ENCODE data around the gene FSTL4.

FSTL4 gene

DNA sequence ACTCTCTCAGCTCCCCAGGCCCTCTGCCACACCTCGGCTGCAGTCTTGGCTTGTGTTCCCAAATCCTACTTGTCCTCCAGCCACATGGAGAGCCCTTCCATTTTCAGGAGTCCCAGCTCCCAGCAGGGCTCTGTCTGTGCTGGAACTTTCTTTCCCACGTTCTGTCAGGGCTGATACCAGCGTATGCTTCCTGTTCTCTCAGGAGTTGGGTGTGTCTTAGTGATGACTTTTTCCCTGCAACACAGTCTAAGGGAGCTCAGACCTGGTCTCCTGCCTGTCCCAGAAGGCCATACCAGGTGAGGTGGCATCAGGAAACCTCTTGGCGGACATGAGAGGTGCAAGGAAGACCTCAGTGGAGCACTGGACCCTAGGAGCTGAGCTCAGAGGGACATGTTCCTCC lies 334.0 kb downstream of the FSTL4 start:
- no peak overlapping the region for H3K27ac Mint-ChIP-seq
- H3K4me3 Mint-ChIP-seq = no peak overlapping the region
- H3K36me3 Mint-ChIP-seq (ENCODE audit: low read depth) = no peaks in the 10 kb centered on the region
- H3K4me1 Mint-ChIP-seq = no peaks in the 10 kb centered on the region
- DNase-seq (no peak), ATAC-seq (no peak)
- no peaks in the 10 kb centered on the region for H3K9me3 Mint-ChIP-seq
- H3K27me3 Mint-ChIP-seq = no peaks in the 10 kb centered on the region

DNA sequence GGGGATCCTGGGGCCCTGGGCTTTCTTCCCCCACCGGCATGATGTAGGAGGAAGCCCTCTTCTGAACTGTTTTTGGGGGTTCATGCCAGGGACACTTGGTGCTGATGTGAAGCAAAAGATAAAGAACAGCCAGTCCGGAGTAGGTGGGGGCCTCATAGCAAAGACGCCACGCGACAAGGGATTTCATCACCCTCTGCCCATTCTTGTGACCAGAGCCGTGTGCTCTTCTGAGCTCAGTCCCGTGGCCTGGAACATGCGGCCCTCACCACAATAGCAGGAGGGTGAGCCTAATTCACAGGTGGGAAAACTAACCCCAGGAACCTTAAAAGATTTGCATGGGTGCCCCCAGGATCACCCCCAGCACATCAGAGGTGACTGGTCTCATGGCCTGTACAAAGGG lies 334.6 kb downstream of the FSTL4 start:
- no peak overlapping the region for H3K27ac Mint-ChIP-seq
- DNase-seq (no peak), ATAC-seq (no peak)
- H3K4me3 Mint-ChIP-seq = no peak overlapping the region
- H3K4me1 Mint-ChIP-seq = no peaks in the 10 kb centered on the region
- H3K27me3 Mint-ChIP-seq = no peaks in the 10 kb centered on the region
- no peaks in the 10 kb centered on the region for H3K9me3 Mint-ChIP-seq
- no peaks in the 10 kb centered on the region for H3K36me3 Mint-ChIP-seq (ENCODE audit: low read depth)

DNA sequence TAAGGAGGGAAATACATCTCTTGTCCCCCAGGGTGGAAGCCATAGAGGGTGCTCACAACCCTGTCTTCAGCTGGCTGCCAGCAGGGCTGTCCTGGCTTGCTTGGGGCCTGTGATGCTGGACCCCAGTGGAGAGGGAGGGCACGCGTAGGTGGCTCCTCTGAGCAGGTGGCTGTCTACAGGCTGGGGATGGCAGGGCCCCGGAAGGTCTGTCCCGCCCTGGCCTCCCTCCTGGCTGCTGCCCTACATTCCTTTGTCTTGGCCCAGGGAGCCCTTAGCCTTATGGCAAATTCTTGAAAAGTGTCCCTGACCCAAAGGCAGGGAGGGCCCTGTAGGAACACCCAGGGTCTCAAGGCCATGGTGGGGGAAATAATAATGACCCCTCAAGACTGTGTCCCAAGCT lies 336.2 kb downstream of the FSTL4 start:
- no peaks in the 10 kb centered on the region for H3K27me3 Mint-ChIP-seq
- no peak overlapping the region for H3K27ac Mint-ChIP-seq
- no peaks in the 10 kb centered on the region for H3K36me3 Mint-ChIP-seq (ENCODE audit: low read depth)
- H3K9me3 Mint-ChIP-seq = no peaks in the 10 kb centered on the region
- no peaks in the 10 kb centered on the region for H3K4me1 Mint-ChIP-seq
- H3K4me3 Mint-ChIP-seq = no peak overlapping the region
- DNase-seq = no peak
- ATAC-seq = no peak

DNA sequence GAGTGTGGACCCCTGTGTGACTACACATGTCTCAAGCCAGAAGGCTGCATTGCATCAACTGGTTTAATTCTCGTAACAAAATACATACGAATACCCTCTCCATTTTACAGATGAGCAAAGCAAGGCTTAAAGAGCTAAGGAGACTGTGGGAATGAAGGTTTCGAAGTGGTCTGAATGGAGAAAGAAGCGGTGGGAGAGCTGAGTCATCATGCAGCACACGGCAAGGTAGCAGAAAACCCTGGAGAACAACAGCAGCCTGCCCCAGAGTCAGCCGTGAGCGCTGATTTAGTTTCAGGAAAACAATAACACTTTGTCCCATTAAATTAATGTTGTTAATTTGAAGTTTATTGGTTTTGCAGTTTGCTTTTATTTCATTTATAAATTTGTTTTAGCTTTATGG lies 336.7 kb downstream of the FSTL4 start:
- ATAC-seq (no peak), DNase-seq (no peak)
- Mint-ChIP-seq H3K27ac (no peak overlapping the region), H3K36me3 (ENCODE audit: low read depth) (no peaks in the 10 kb centered on the region), H3K9me3 (no peaks in the 10 kb centered on the region), H3K4me3 (no peak overlapping the region), H3K27me3 (no peaks in the 10 kb centered on the region), H3K4me1 (no peaks in the 10 kb centered on the region)

DNA sequence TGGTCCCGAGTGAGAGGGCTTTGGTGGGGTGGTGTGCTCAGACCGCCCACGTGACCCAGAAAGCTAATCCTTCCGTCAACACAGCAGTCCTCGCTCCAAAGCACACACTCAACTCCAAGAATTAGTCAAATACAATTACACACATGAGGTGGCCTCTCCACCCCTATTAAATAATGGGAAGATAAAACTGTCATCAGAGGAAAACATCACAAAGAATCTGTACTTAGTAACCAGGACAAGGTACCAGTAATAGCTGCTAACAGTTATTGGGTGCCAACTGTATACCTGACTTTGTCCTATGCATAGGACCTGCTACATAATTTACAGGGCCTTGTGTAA lies 337.8 kb downstream of the FSTL4 start:
- H3K36me3 Mint-ChIP-seq (ENCODE audit: low read depth) = no peaks in the 10 kb centered on the region
- ATAC-seq = no peak
- DNase-seq = no peak
- no peaks in the 10 kb centered on the region for H3K9me3 Mint-ChIP-seq
- no peaks in the 10 kb centered on the region for H3K27me3 Mint-ChIP-seq
- no peak overlapping the region for H3K4me3 Mint-ChIP-seq
- no peaks in the 10 kb centered on the region for H3K4me1 Mint-ChIP-seq
- no peak overlapping the region for H3K27ac Mint-ChIP-seq

DNA sequence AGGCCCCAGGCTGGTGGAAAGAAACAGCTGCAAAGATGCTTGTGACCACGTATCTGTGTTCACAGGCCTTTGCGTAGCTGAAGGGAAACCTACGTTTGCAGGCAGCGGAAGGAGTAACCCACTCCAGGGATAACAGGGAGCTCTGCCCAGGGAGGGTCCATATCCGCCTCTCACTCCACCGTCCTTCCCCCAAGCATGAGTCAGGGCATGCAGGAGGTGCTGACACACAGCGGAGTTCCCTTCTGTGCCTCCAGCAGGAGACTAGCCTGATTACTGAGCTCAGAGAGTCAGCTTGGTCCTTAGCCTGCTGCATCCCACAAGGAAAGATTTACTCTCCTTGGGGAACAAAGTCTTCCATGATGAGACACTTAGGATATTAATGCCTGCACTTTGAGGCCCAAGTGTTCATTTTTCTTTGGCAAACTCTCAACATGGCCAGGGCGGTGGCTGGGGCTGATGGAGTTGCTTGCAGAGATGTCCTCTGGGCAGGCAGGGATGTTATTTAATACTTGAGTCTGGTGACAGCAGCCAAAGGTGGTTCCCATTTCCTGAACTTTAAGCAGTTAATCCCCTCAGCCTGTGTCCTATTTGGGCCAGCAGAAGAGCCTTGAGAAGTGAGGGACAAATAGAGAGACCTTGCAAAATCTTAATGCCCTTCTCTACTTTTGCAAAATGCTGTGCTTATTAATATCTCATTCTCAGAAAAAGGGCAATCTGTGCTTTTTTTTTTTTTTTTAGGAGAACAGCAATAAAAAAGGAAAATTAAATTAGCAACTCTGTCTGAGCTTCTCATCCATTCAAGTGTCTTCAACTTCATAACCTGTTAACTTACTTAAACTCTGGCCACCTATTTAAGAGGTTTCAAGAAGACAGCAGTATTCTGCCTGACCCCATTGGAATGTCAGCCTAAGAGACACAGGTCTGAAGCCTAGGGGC lies 338.4 kb downstream of the FSTL4 start:
- no peak for ATAC-seq
- Mint-ChIP-seq H3K27me3 (no peaks in the 10 kb centered on the region), H3K4me3 (no peak overlapping the region), H3K27ac (no peak overlapping the region), H3K36me3 (ENCODE audit: low read depth) (no peaks in the 10 kb centered on the region), H3K4me1 (no peaks in the 10 kb centered on the region), H3K9me3 (no peaks in the 10 kb centered on the region)
- DNase-seq = no peak

DNA sequence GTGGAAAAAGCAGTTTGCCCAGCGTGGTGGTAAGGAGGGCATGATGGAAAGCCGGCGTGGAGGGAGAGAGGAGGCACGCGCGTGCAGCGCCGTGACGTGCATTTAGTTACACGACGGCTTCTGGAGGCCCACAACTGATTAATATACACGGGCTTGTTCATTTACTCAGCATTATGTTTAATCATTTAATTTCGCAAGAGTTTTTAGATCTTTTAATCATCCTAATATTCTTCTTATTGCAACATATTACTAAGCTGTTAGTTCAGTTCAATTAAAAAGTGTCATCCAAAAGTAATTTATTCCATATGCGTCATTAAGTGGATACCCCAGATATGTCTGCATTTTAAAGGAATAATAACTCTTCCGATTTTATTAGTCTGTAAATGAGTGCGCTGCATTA lies 340.0 kb downstream of the FSTL4 start:
- no peaks in the 10 kb centered on the region for H3K4me1 Mint-ChIP-seq
- H3K4me3 Mint-ChIP-seq = no peak overlapping the region
- no peak overlapping the region for H3K27ac Mint-ChIP-seq
- DNase-seq = no peak
- H3K9me3 Mint-ChIP-seq = no peaks in the 10 kb centered on the region
- no peaks in the 10 kb centered on the region for H3K27me3 Mint-ChIP-seq
- no peak for ATAC-seq
- no peaks in the 10 kb centered on the region for H3K36me3 Mint-ChIP-seq (ENCODE audit: low read depth)

DNA sequence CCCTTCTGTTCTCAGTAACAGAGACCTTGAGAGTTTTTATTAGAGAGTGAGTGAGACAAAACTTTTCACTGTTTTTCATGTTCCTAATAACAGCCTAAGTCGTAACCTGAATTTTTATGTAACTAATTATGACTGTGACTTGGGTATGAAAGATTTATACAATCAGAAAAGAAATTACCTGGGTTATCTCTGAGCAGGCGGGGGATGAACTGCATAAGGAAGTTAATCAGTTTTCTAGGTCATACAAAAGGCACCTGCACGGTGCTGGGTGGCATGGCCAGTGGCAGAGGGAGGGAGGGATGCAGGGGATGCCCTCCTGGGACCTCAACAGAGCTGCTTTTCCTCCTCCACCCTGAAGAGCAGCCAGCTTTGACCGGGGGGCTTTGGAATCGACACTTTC lies 340.7 kb downstream of the FSTL4 start:
- Mint-ChIP-seq H3K27me3 (no peaks in the 10 kb centered on the region), H3K27ac (no peak overlapping the region), H3K9me3 (no peaks in the 10 kb centered on the region), H3K36me3 (ENCODE audit: low read depth) (no peaks in the 10 kb centered on the region), H3K4me3 (no peak overlapping the region), H3K4me1 (no peaks in the 10 kb centered on the region)
- ATAC-seq (no peak), DNase-seq (no peak)

DNA sequence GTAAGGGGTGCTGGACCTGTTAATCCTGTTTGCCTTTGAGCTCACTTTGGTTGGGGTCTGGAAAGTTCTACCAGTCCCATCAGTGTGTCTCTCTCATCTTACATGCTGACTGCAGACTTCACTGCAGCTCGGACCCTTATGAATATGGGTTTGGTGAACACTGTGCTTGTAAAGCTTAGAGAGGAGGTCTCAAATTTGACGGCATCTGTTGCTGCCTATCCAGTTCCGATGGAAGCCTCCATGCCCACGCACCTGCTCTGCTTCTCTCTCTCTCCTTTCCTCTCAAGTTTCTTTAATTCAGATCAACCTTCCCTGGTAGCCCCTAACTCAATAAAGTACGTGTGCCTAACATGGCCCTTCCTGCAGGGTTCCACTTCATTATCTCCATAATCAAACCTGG lies 342.6 kb downstream of the FSTL4 start:
- Mint-ChIP-seq H3K36me3 (ENCODE audit: low read depth) (no peaks in the 10 kb centered on the region), H3K4me3 (no peak overlapping the region), H3K4me1 (no peaks in the 10 kb centered on the region), H3K27ac (no peak overlapping the region), H3K9me3 (no peaks in the 10 kb centered on the region), H3K27me3 (no peaks in the 10 kb centered on the region)
- ATAC-seq (no peak), DNase-seq (no peak)

DNA sequence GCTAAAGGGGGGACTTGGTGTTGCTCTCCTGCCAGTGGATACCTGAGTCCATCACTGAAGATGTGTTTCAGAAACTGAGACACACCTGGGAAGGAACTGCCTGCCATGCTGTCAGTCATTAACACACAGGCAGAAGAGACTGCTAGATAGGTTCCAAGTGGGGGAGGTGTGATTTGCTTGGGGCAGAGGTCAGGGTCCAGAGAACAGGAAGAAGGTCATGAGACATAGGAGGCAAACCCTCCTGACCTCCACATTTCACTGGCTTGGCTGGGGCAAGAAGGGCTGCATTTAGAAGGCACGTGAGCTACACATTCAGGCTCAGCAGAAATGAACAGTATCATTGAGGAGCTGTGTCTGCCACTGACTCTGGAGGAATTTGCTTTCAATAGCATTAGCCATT lies 344.7 kb downstream of the FSTL4 start:
- Mint-ChIP-seq H3K4me3 (no peak overlapping the region), H3K36me3 (ENCODE audit: low read depth) (no peaks in the 10 kb centered on the region), H3K4me1 (no peaks in the 10 kb centered on the region), H3K27ac (no peak overlapping the region), H3K27me3 (peaks cover 7% of the 10 kb centered on the region), H3K9me3 (no peaks in the 10 kb centered on the region)
- DNase-seq = no peak
- ATAC-seq = no peak

DNA sequence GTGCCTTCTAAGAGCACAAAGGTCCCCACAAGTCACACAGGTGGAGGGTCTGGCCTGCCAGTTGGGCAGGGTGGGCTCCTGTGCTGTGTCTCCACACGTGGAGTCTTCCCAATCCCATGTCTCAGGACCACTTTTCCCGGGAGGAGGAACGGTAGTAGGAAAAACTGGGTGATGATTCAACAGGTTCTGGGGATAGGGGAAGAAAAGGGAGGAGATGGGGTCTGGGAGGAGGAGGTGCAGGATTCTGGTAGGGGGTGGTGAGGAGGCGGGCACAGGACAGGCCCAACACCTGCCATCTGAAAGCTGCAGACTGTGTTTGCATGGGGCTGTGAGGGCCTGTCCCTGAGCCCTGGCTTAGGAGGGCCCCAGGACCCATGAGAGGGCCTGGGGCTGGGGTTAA lies 345.4 kb downstream of the FSTL4 start:
- Mint-ChIP-seq H3K9me3 (no peaks in the 10 kb centered on the region), H3K27me3 (peaks cover 7% of the 10 kb centered on the region), H3K4me3 (no peak overlapping the region), H3K36me3 (ENCODE audit: low read depth) (no peaks in the 10 kb centered on the region), H3K4me1 (no peaks in the 10 kb centered on the region), H3K27ac (no peak overlapping the region)
- no peak for DNase-seq
- no peak for ATAC-seq

DNA sequence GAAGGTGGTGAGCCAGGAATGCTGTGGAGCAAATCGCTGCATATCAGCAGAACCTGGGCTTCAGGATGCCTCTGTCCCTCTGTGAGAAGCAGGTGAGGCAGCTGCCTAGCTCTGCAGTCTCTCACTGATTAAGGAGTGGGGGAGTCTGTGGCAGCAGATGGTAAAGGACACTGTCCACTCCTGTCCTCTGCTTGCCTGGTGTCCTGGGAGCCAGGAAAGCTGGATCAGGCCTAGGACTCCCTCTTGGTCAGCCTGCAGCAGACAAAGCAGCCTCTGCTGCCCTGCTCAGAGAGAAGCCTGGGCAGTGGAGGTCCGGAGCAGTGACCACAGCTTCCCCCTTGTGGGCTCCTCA lies 345.8 kb downstream of the FSTL4 start:
- H3K36me3 Mint-ChIP-seq (ENCODE audit: low read depth) = no peaks in the 10 kb centered on the region
- ATAC-seq = no peak
- H3K9me3 Mint-ChIP-seq = no peaks in the 10 kb centered on the region
- H3K4me3 Mint-ChIP-seq = no peak overlapping the region
- H3K27me3 Mint-ChIP-seq = peaks cover 7% of the 10 kb centered on the region
- DNase-seq = no peak
- no peaks in the 10 kb centered on the region for H3K4me1 Mint-ChIP-seq
- no peak overlapping the region for H3K27ac Mint-ChIP-seq

DNA sequence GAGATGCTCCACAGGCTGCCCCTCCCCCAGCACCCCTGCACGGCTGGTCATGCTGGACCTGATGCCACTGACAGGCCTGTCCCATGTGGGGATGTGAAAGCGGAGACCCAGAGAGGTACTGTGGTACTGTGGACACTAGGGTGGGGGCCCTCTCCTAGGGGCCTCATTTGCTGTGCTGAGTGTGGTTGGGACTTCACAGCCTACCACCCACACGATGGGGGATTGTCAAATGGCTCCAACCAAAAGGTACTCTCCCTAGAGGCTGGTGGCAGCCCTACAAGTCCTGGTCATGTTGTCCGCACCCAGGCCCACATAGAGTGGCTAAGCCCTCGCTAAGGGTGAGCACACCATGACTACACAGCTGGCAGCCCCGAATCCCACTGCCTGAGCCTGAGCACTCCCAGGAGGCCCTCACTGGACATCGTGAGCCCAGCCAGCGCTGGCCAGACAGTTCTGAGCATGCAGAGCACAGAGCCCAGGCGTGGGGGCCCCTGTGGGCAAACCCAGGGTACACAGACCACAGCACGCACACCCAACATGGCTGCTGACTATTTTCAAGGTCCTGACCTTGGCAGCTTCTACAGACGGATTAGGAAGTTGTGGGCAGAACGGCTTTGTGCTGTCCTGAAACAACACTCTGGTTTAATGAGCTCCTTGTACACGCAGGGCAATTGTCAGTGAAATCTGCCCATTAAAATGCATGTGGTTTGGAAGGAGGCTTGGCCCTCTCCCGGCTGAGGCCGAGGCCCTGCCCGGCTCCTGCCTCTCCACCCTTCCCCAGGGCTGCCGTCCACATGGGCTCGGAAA lies 346.4 kb downstream of the FSTL4 start:
- H3K36me3 Mint-ChIP-seq (ENCODE audit: low read depth) = no peaks in the 10 kb centered on the region
- peaks cover 7% of the 10 kb centered on the region for H3K27me3 Mint-ChIP-seq
- no peak overlapping the region for H3K27ac Mint-ChIP-seq
- ATAC-seq (peak; percentile 42), DNase-seq (no peak)
- H3K4me1 Mint-ChIP-seq = no peaks in the 10 kb centered on the region
- H3K9me3 Mint-ChIP-seq = no peaks in the 10 kb centered on the region
- no peak overlapping the region for H3K4me3 Mint-ChIP-seq

DNA sequence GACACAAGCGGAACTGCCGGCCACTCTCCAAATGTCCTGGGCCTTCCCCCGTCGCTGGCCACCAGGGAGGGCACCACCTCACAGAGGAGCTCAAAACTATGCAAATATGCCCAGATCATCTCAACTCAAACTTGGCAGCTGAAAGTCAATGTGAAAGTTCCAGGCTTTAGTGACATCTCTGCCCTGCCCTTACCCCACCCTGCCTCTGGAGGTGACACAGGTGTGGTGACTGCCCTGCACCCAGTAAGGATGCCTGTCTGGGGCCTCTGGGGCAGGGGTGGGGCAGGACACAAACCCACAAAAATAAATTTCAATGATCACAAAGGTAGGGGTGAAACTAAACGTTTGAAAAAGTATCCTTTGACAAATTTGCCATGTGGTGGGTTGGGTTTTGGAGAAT lies 347.1 kb downstream of the FSTL4 start:
- Mint-ChIP-seq H3K9me3 (no peaks in the 10 kb centered on the region), H3K36me3 (ENCODE audit: low read depth) (no peaks in the 10 kb centered on the region), H3K4me3 (no peak overlapping the region), H3K27ac (no peak overlapping the region), H3K27me3 (peaks cover 7% of the 10 kb centered on the region), H3K4me1 (no peaks in the 10 kb centered on the region)
- ATAC-seq = no peak
- no peak for DNase-seq

DNA sequence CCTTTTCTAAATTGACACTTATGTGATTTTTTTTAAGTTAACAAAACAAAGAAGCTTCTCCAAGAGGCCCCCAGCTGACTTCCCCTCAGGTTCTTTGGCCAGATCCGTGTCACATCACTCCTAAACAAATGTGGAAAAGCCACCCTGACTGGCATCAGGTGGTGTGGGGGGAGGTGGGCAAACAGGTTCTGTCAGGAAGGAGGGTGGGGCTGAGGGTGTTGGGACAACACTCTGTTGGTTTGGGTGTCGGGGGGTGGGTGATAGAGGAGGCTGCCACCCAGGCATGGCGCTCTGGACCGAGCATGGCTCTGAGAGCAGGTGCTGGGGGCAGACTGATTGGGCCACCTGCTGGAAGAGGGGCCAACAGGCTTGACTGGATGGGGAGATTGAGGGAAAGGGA lies 349.7 kb downstream of the FSTL4 start:
- ATAC-seq (no peak), DNase-seq (no peak)
- H3K9me3 Mint-ChIP-seq = no peaks in the 10 kb centered on the region
- H3K4me3 Mint-ChIP-seq = no peak overlapping the region
- no peak overlapping the region for H3K27ac Mint-ChIP-seq
- H3K27me3 Mint-ChIP-seq = peaks cover 7% of the 10 kb centered on the region
- H3K36me3 Mint-ChIP-seq (ENCODE audit: low read depth) = no peaks in the 10 kb centered on the region
- H3K4me1 Mint-ChIP-seq = peaks cover 19% of the 10 kb centered on the region
